Bronchial epithelial cell (primary cell): ENCODE measurements around the gene SYNGAP1. TPM values are rescaled to one million over a fixed set of nuclear protein-coding genes. Genes with fewer than 3 reads are reported as not detected.
"Not testable (repeated sequence)": the region's sequence is repeated elsewhere in the genome, so short reads cannot be mapped to it uniquely, and the experiment has no call there.

Source experiments
- DNase-seq: peaks from one replicate; pipeline ENCODE4 v3.0.0-alpha.2; 2010; ENCODE audit warnings: low read depth
- FAIRE-seq: peaks from 2 replicates; lab custom pipeline; 2011; peaks lifted over from hg19 to GRCh38; lab: Jason Lieb, UNC
- H3K27me3 ChIP-seq: 2 replicates; pipeline ENCODE4 v1.5.1; 2011; ENCODE audit warnings: low read length; ENCODE audit not compliant: control insufficient read depth, insufficient read depth
- H3K36me3 ChIP-seq: 2 replicates; pipeline ENCODE4 v1.5.1; 2011; ENCODE audit warnings: low read length; ENCODE audit not compliant: control insufficient read depth, insufficient read depth
- H3K4me3 ChIP-seq: 2 replicates; pipeline ENCODE4 v1.5.1; 2011; ENCODE audit warnings: mild to moderate bottlenecking, low read depth, low read length, control low read depth
- total RNA-seq: library from RNA; depleted of rRNA; stranded (reverse); fragments of >200 nt; gene quantifications from 2 replicates; pipeline ENCODE4 v1.2.1, GENCODE V29; 2014
- TF ChIP-seq, protein P1 (sequence below): IDR thresholded peaks from 2 replicates; pipeline ENCODE4 v1.5.1; 2011; ENCODE audit warnings: mild to moderate bottlenecking, moderate library complexity, low read length, control low read depth, inconsistent platforms; ENCODE audit not compliant: insufficient read depth, severe bottlenecking

Gene SYNGAP1
- total RNA-seq, 1 donor from 2014 or later, result 0.79 TPM

DNA sequence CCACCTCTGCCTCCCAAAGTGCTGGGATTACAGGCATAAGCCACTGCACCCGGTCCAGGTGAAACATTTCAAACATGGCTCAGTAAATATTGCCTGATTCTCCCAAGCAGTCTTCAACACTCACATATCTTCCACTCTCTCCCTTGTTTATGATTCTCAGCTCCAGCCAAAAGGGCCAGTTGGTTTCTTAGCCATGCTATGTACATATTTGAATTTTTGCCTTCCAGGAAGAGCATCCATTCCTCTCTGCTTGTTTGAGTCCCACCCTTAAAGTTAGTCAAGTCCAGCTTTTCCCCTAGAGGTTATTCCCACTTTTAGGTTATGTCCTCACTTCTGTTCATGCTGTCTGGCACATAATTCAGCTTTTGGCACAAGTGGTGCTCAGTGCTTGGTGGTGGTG lies 22.3 kb upstream of the SYNGAP1 start:
- no peak for FAIRE-seq

DNA sequence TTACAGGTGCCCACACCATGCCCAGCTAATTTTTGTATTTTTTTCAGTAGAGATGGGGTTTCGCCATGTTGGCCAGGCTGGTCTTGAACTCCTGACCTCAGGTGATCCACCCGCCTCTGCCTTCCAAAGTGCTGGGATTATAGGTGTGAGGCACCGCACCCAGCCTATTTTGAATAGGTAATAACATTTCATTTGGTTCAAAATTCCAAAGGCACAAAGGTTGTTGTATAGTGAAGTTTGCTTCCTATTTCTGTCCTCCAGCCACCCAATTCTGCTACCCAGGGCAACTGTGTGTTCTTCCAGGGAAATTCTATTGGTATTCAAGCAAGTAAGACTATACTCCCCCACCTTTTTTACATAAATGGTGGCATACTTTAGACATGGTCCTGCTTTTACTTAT lies 21.3 kb upstream of the SYNGAP1 start:
- DNase-seq, FAIRE-seq, H3K36me3 ChIP-seq, H3K27me3 ChIP-seq, H3K4me3 ChIP-seq: not testable (repeated sequence)

More for the DNA sequence above, 22.3 kb upstream of the SYNGAP1 start:
- H3K4me3 ChIP-seq, result no peak overlapping the region
- no peaks in the 10 kb centered on the region for H3K27me3 ChIP-seq
- DNase-seq, result no peak
- TF ChIP-seq, protein P1, sequence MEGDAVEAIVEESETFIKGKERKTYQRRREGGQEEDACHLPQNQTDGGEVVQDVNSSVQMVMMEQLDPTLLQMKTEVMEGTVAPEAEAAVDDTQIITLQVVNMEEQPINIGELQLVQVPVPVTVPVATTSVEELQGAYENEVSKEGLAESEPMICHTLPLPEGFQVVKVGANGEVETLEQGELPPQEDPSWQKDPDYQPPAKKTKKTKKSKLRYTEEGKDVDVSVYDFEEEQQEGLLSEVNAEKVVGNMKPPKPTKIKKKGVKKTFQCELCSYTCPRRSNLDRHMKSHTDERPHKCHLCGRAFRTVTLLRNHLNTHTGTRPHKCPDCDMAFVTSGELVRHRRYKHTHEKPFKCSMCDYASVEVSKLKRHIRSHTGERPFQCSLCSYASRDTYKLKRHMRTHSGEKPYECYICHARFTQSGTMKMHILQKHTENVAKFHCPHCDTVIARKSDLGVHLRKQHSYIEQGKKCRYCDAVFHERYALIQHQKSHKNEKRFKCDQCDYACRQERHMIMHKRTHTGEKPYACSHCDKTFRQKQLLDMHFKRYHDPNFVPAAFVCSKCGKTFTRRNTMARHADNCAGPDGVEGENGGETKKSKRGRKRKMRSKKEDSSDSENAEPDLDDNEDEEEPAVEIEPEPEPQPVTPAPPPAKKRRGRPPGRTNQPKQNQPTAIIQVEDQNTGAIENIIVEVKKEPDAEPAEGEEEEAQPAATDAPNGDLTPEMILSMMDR, result no peak
- no peaks in the 10 kb centered on the region for H3K36me3 ChIP-seq

DNA sequence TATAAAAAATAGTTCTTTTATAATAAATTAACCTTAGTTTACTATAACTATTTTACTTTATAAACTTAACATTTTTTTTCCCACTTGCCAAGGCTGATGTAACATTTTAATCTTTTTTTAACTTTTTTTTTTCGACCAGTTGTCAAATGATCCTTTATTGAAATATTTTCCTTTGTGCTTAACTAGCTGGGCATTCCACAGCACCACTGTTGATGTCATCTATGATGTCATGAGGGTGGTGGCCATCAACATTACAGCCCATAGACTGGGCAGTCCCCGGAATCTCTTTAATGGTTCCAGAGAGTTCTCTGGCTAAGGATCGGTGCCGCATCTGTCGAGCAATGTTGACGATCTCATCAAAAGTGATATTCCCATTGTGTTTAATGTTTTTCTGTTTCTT lies 20.0 kb upstream of the SYNGAP1 start:
- not testable (repeated sequence) for DNase-seq, H3K36me3 ChIP-seq, H3K27me3 ChIP-seq, H3K4me3 ChIP-seq, FAIRE-seq

DNA sequence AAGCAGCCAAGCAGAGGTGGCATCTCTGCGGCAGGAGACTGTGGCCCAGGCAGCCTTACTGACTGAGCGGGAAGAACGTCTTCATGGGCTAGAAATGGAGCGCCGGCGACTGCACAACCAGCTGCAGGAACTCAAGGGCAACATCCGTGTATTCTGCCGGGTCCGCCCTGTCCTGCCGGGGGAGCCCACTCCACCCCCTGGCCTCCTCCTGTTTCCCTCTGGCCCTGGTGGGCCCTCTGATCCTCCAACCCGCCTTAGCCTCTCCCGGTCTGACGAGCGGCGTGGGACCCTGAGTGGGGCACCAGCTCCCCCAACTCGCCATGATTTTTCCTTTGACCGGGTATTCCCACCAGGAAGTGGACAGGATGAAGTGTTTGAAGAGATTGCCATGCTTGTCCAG lies 15.0 kb upstream of the SYNGAP1 start:
- Histone ChIP-seq H3K36me3 (peaks cover 4% of the 10 kb centered on the region), H3K27me3 (no peaks in the 10 kb centered on the region), H3K4me3 (no peak overlapping the region)
- TF ChIP-seq, protein P1, result no peak
- no peak for FAIRE-seq
- DNase-seq, result no peak

DNA sequence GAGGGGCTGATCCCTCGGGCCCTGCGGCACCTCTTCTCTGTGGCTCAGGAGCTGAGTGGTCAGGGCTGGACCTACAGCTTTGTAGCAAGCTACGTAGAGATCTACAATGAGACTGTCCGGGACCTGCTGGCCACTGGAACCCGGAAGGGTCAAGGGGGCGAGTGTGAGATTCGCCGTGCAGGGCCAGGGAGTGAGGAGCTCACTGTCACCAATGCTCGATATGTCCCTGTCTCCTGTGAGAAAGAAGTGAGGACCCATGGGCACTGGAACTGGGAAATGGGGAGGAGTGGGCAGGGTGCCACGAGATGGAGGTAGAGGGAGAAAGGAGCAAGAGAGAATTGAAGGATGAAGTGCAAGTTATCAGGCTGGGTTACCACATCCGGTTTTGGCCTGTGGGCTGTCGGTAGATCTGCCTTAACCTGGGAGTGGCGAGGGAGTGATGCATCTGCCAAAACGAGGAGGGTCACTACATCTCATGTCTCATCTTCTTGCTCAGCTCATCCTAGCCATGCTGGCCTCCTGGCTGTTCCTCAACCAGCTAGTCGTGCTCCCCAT lies 14.4 kb upstream of the SYNGAP1 start:
- H3K27me3 ChIP-seq, result no peaks in the 10 kb centered on the region
- DNase-seq (no peak), FAIRE-seq (no peak)
- TF ChIP-seq, protein P1, result no peak
- no peak overlapping the region for H3K4me3 ChIP-seq
- H3K36me3 ChIP-seq, result peaks cover 4% of the 10 kb centered on the region

DNA sequence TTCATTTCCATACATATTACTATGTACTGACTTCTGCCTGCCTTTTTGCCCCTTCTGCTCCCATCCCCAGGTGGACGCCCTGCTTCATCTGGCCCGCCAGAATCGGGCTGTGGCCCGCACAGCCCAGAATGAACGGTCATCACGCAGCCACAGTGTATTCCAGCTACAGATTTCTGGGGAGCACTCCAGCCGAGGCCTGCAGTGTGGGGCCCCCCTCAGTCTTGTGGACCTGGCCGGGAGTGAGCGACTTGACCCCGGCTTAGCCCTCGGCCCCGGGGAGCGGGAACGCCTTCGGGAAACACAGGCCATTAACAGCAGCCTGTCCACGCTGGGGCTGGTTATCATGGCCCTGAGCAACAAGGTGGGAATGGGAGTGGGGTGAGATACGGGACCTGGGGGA lies 13.7 kb upstream of the SYNGAP1 start:
- H3K36me3 ChIP-seq, result peaks cover 4% of the 10 kb centered on the region
- DNase-seq (no peak), FAIRE-seq (no peak)
- no peak overlapping the region for H3K4me3 ChIP-seq
- TF ChIP-seq, protein P1, result no peak
- no peaks in the 10 kb centered on the region for H3K27me3 ChIP-seq

DNA sequence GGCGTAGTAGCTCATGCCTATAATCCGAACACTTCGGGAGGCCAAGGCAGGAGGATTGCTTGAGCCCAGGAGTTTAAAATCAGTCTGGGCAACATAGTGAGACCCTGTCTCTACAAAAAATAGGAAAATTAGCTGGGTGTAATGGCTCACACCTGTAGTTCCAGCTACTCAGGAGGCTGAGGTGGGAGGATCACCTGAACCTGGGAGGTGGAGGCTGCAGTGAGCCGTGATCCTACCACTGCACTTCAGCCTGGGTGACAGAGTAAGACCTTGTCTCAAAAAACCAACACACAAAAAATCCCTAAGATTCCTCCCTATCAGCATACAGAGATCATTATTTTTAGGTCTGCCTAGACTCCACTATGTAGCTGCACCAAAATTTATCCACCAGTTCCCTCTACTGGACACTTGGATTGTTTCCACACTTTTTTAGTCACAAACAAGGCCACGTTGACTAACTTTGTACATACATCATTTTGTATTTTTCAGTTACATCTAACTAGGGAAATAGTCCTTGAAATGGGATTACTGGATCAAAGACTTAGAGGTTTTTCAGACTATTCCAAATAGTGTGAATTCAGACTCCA lies 12.6 kb upstream of the SYNGAP1 start:
- Histone ChIP-seq H3K27me3 (no peaks in the 10 kb centered on the region), H3K36me3 (peaks cover 4% of the 10 kb centered on the region), H3K4me3 (no peak overlapping the region)
- FAIRE-seq (no peak), DNase-seq (peak; percentile 60)
- TF ChIP-seq, protein P1, result peak; percentile 36
